ENCODE measurements around the gene SCUBE2.
"Not testable (repeated sequence)": the region's sequence is repeated elsewhere in the genome, so short reads cannot be mapped to it uniquely, and the experiment has no call there.

SCUBE2 gene

DNA sequence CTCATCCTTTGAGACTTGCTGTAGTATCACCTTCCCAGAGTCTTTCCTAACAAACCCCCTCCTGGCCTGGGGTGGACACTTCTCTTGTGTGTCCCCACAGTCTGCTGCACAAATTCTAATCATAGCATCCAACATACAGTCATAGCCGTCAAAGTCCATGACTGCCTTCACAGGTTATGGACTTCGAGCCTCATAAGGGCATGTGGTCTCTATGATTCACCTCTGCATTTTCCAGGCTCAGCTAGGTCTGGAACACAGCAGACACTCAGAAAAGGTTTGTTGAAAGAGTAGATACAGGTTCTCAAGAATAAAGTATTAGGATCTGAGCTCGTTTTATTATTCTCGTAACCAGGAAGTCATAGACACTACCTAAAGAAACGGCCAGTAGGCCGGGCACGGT, 13.2 kb upstream of the SCUBE2 start:
- no peak for DNase-seq (ENCODE audit: low read depth)

DNA sequence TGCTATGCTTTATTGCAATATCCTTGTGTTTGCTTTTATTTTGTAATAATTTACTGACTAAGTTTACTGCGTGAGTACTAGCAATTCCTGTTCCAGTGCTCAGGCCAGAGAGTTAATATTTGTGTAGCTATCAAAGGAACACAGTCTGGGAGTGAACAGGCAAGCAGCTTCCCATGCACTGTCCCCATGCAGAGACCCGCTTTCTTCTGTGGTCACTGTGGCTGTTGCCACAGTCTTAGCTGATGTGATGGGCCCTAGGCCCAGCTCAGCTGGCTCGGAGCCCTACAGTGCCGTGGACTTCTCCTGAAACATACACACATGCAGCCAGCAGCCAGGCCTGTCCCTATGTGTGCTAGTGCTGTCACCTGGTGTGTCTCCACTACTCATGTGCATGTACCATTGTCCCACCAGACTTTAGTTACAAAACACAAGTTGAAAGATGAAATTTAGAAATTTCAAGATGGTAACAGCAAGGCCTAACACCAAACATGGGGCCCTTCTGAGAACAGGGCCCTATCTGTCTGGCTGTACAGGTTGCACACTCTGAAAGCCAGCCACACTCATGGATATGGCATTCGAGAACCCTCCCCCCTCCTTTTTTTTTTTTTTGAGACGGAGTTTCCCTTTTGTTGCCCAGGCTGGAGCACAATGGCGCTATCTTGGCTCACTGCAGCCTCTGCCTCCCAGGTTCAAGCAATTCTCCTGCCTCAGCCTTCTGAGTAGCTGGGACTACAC, 12.3 kb upstream of the SCUBE2 start:
- DNase-seq (ENCODE audit: low read depth): no peak

DNA sequence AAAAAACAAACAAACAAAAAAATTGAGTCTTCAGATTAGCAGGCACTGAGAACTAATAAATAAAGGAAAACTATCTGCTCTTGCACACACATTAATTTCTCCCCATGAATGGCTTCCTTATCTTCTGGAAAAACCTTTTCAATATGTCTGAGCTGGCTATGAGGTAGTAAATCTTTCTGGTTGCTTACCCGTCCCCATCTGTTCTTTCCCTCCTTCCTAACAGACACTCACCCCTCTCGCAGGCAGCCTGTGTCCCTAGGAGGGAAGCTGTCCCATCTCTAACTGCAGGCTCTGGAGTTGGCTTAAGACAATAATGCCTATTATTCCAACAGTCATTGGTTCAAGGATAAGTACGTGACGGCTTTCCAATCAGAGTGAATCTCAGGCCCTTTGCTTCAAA, 8.2 kb upstream of the SCUBE2 start:
- DNase-seq (ENCODE audit: low read depth): no peak

DNA sequence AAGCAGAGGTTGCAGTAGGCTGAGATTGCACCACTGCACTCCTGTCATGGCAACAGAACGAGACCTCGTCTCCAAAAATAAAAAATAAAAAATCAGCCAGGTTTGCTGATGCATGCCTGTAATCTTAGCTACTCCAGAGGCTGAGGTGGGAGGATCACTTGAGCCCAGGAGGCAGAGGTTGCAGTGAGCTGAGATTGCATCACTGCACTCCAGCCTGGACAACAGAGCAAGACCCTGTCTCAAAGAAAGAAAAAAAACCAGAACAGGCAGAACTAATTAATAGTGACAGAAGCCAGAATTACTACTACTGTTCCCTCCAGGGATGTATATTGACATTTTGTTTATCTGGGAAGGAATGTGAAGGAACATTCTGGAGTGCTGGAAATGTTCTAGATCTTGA, 7.1 kb upstream of the SCUBE2 start:
- not testable (repeated sequence) for DNase-seq (ENCODE audit: low read depth)

DNA sequence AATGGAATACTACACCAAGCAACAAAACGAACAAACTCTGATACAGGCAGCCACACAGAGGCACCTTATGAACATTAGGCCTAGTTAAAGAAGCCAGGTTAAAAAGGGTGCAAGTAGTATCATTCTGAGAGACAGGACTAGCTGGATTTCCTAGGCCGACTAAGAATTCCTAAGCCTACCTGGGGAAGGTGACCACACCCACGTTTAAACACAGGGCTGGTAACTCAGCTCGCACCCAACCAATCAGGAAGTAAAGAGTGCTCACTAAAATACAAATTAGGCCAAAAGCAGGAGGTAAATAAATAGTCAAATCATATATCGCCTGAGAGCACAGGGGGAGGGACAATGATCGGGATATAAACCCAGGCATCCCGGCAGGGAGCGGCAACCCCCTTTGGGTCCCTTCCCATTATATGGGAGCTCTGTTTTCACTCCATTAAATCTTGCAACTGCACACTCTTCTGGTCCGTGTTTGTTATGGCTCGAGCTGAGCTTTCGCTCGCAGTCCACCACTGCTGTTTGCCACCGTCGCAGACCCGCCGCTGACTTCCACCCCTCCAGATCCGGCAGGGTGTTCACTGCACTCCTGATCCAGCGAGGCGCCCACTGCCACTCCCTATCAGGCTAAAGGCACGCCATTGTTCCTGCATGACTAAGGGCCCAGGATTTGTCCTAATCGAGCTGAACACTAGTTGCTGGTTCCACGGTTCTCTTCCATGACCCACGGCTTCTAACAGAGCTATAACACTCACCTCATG, 6.0 kb upstream of the SCUBE2 start:
- DNase-seq (ENCODE audit: low read depth): not testable (repeated sequence)

DNA sequence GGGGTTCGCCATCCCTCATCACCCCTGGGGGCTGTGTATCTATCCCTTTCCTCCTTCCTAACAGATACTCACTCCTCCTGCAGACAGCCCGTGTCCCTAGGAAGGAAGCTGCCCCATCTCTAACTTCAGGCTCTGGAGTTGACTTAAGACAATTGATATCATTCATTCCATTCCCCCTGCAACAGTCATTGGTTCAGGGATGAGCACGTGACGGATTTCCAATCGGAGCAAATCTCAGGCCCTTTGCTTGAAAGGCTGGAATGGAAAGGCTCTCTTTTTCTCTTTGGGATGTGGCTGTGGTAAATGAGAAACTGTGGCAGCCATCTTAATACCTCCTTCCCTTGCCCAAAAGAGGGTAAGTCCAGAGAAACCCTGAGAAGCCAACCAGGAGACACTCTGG, 5.0 kb upstream of the SCUBE2 start:
- no peak for DNase-seq (ENCODE audit: low read depth)

DNA sequence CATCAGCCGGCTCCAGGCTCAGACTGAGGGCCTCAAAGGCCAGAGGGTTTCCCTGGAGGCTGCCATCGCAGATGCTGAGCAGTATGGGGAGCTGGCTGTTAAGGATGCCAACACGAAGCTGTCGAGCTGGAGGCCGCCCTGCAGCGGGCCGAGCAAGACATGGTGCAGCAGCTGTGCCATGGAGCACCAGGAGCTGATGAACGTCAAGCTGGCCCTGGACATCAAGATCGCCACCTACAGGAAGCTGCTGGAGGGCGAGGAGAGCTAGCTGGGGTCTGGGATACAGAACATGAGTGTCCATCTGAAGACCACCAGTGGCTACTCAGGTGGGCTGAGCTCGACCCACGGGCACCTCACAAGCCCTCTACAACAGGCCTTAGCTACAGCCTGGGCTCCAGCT, 4.0 kb upstream of the SCUBE2 start:
- no peak for DNase-seq (ENCODE audit: low read depth)

DNA sequence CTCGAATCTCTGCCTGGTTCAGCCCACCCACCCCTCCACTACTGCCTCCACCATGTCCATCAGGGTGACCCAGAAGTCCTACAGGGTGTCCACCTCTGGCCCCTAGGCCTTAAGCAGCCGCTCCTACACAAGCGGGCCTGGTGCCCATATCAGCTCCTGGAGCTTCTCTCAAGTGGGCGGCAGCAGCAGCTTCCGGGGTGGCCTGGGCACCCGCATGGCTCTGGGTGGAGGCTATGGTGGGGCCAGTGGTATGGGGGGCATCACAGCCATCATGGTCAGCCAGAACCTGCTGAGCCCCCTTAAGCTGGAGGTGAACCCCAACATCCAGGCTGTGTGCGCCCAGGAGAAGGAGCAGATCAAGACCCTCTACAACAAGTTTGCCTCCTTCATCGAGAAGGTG, 3.0 kb upstream of the SCUBE2 start:
- no peak for DNase-seq (ENCODE audit: low read depth)

DNA sequence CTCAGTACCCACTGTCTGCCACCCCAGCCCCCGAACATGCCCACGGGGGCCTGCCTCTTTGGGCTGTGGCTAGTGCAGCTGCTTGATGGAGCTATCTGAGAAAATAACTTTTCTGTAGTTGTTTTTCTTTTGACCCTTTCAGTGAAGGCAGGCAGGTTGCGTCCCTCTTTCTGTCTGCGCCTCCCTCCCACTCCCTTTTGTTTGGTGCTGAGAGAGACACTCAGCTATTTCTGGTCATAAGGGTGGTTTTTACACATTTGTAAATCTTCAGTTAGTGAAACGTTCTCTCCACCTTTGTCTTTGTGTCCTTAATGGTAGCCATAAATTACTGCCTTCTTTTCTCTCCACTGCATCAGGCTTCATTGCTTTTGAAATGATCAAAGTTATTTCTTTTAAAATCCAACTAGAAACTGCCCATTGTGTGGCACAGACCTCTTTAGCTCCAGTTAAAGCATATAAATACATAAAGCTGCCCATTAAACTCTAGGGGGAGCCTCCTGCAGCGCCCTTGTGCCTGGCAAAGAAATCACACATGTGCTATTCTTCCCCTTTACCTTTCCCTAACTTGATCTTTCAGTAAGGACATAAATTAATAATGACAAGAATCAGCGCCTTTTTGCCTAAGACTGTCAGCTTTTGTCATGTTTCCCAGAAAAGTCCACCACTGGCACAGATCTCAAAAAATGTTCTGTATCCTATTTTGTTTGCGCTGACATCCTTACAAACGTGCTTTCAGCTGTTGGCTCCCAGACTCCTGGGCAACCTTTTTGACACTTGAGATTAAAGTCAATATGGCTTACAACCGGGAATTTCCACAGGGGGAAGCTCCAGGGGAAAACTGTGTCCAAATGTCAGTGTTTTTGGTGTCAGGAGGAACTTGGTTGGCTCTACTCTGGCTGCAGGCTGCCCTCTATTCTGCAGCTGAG, 1.7 kb upstream of the SCUBE2 start:
- no peak for DNase-seq (ENCODE audit: low read depth)

DNA sequence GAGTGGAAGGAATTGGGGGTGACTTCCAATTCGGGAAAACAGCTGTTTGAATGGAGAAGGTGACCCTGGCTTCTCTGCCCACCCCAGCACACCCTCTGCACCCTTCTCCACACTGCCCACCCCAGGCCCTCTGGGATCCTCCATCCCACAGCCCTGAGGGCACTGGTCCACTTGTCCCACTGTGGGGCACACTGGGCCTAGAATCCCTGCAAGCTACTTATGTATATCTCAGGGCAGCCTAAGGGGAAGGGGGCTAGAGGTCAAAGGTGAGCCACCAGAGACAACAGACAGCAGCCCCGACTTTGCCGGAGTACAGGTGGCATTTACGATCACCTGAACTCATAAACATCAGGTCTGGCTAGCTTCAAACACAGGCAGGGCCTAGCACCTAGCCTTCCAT, 673 bp upstream of the SCUBE2 start:
- DNase-seq (ENCODE audit: low read depth): no peak

DNA sequence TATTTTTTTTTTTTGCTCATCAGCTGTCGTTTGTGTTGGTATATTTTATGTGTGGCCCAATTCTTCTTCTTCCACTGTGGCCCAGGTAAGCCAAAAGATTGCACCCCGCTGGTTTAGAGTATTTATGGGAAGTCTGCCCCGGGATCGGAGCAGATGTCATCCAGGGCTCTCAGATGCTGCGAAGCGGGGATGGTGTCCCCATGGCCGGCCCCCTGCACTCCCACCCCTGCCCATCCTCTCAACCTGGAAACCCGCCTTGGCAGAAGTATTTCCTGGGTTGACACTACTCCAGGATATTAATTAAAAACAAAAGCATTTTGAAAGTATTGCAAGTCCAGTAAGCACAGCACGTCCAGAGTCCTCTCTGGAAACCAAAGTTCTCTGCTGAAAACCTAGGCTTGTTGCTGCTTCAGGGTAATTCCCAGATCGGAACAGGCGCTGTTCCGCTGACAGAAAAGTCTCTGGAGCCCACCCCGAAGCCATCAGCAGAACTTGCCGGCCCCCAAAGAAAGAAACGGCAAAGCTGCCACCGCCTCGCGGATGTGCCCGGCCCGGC, 833 bp downstream of the SCUBE2 start:
- DNase-seq (ENCODE audit: low read depth): no peak

DNA sequence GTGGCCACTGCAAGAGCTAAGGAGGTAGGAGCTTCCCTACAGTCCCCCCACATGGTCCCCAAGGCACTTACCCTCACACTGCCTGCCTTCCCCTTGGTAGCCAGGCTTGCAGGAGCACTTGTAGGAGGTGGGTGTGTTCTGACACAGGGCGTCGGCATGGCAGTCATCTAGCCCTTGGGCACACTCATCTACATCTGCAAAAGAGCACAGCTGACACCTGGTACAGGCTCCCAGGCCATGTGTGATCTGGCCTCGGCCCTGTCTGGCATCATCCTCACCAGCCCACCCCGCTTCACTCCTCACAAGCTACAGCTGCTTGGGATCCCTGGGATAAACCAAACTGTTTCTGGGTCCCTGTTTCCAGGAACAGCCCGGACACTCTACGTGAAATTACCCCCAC, 1.8 kb downstream of the SCUBE2 start:
- no peak for DNase-seq (ENCODE audit: low read depth)

DNA sequence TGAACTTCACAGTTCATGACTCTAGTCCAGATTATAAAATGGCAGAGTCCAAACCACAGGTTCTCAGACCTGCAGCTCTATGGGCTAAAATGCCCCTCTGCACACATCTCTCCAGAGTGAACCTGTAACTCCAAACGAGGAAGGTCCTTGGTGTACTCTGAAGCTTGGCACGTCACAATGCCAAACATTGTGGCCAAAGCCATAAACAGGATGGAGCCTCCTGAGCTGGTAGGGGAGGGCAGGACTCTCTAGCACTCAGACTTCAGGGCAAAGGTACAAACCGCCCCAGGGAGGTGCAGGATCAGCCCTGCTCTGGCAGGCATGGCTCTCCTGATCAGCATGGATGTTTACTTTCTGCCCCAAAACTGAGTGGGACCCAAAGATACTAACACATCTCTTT, 2.3 kb downstream of the SCUBE2 start:
- DNase-seq (ENCODE audit: low read depth): no peak

DNA sequence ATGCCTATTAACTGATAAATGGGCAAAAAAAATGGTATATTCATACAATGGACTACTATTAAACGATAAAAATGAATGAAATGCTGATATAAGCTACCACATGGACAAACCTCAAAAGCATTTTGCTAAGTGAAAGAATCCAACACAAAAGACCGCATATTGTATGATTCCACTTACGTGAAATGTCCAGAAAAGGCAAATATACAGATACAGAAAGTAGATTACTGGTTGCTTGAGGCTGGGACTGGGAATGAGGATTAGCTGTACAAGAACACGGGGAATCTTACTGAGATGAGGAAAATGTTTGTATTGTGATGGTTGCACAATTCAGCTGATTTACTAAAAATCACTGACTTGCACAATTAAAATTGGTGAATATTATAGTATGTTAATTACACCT, 8.8 kb downstream of the SCUBE2 start:
- DNase-seq (ENCODE audit: low read depth): no peak

DNA sequence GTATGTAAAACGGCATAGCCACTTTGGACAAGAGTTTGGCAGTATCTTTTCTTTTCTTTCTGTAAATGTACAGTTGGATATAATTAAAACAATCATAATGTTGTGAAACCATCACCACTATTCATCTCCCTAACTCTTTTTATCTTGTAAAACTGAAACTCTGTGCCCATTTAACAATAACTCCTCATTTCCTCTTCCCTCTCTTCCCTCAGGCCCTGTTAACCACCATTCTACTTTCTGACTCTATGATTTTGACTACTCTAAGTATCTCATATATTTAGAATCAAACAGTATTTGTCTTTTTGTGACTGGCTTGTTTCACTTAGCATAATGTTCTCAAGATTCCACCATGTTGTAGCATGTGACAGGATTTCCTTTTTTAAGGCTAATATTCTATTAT, 10.2 kb downstream of the SCUBE2 start:
- DNase-seq (ENCODE audit: low read depth): no peak

DNA sequence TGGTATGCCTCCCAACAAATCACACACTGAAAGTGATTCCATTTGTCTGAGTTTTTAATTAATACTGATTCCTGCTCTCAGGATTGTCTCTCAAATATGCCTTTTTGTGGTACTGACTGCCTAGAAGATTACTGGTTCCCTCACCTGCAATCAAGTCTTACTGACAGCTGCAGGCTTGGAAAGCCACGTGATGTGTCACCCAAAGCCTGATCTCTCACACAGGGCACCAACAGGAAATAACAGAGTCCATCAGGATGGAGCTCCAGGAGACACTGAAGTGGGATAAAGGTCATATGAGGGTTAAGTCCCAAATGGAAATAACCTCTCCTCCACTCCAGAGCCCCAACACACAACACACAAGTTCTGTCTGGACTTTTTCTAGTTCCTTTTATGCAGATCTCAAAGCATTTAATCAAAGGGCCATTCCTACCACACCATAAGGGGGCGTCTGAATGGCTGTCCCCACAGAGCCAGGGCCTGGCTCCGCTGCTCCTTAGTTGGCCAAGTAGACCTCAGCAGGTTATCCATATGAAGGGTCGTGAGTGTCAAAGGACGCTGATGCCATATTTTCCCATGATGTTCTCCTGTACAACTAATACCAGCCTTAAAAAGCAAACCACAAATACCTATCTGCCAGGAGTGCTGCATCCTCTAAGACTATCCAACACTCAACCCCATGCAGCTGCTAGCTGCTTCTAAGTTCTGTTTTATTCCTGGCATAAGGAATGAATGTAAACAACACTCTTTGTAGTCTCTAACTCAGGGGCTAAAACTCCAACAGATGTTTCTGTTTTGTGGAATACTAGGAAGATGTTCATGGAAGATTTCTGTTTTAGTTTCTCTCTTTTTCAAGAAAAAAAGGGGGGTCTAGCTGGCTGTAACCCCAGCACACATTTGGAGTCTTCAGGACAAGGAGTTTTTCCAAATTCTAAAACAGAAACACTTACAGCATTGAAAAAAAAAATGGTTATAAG, 13.0 kb downstream of the SCUBE2 start:
- no peak for DNase-seq (ENCODE audit: low read depth)

DNA sequence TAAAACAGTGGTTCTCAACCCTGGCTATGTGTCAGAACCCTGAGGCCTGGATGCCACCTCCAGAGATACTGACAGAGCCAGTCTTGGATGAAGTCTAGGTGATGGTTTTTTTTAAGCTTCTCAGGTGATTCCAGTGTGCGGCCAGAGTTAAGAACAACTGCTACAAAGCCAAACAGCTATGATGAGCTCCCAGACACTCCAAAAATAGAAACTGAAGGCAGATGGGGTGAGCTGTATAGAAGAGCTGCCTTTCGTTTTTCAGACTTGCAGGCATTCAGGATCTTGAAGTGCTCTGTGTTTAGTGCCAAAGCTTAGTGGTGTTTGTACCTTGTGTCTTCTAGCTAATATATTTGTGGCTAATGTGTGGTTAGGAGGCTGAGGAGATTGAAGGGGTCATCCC, 14.2 kb downstream of the SCUBE2 start:
- DNase-seq (ENCODE audit: low read depth): no peak

DNA sequence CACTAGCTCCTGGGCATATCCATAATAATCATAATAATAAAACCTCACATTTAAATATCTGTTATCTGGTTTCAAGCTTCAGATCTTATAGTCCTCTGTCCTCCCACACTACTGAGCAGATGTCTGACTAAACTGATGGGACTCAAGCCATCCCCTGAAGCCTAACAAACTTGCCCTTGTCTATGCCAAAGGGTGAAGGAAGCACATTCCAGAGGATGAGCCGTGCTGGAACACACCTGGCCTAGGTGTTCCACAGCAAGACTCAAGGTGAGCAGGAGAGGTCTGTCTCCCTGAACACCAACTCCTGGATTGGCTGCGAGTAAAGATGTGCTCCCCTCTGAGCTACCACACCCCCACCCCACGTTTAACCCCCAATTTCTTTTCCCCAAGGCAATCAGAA, 14.7 kb downstream of the SCUBE2 start:
- no peak for DNase-seq (ENCODE audit: low read depth)

DNA sequence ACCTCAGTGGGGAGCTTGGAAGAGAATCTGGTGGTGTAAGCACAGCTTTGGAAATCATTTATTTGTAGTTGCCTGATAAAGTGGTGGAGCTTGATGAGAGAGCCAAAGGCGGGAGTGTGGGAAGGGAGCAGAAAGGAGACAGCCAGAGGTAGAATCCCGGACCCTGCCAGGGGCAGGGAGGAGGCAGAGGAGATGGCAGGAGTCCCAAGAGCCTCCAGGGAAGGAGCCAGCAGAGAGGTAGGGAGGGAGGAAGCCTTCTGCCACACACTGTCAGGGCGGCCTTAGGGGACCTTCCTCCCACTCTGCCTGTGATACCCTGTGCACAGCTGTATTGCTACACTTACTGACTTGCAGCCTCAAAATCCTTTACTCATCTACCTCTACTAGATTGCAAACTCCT, 15.4 kb downstream of the SCUBE2 start:
- DNase-seq (ENCODE audit: low read depth): no peak

DNA sequence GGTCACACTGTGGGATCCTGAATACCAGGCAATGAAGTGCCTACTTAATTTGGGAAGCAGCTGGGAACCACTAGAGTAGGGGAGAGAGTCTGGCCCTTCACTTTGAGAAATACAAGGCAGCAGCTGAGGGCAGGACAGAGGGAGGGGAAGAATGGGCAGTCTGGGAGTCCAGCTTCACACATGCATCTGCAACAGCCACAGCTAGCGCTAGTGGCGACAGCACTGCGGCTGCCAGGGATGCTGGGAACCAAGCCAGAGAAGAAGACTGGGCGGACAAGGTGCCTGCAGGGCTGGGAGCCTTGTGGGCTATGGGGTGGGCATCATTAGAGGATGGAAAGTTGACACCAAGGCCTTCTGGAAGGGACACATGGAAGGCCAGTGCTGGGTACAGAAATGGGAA, 15.8 kb downstream of the SCUBE2 start:
- DNase-seq (ENCODE audit: low read depth): no peak

DNA sequence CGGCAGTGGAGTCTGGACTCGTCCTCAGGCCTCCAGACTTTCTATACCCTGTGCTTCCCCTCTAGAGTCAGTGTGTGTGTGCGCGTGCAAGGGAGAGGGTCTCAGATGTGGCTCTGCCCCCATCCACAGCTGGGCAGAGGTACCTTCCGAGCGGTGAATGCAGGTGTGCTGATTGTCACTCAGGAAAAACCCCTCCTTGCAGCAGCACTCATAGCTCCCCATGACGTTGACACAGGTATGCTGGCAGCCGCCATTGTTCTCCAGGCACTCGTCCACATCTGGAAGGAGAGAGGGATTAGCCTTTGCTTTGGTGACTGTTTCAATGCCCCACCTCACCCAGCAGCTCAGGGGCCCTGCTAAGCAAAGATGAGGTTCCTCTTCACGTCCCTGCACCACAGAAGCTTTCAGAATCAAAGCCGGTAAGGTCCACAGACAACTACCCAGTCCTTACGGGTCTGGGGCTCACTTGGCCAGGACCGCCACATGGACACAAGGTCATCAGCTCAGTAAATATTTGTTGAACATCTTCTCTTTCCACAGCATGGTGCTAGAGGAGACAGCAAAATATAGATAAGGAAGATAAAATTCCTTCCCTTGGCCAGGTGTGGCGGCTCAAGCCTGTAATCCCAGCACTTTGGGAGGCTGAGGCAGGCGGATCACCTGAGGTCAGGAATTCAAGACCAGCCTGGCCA, 16.9 kb downstream of the SCUBE2 start:
- DNase-seq (ENCODE audit: low read depth): no peak

Data from activated T-cell treated with anti-CD3 and anti-CD28 coated beads for 1 hour (primary cell).